Activated CD4-positive, alpha-beta T cell treated with anti-CD3 and anti-CD28 coated beads for 1 hour (primary cell): ENCODE measurements around the gene SDR42E1.

Experiments
- DNase-seq: peaks from one replicate; pipeline ENCODE4 v3.0.0-alpha.2; 2020

SDR42E1 gene

DNA sequence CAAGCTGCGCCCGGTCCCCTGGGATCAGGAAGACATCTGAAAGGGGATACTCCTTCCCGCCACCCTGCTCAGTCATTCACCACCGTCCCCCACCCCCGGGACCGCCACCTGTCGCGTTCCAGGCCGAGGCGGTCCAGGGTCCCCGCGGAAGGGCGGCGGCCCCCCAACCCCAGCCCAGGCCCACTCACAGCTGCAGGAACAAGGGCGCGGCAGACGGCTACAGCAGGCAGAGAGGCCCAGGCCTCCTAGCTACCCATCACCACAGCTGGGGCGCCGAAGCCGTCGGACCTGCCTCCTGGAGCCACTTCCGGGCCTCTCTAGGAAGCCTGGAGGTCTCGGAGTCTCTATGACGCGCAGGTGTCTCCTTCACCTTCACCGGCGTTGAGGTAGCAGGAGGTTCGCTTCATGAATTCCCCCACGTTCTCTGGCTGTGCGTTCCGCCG lies at the start of gene SDR42E1:
TSS of gene SDR42E1 (minus strand) at position 272 of the 443 bp plus-strand sequence. CDS start 10,612 bp downstream, outside the sequence.
- peak; percentile 52 for DNase-seq

DNA sequence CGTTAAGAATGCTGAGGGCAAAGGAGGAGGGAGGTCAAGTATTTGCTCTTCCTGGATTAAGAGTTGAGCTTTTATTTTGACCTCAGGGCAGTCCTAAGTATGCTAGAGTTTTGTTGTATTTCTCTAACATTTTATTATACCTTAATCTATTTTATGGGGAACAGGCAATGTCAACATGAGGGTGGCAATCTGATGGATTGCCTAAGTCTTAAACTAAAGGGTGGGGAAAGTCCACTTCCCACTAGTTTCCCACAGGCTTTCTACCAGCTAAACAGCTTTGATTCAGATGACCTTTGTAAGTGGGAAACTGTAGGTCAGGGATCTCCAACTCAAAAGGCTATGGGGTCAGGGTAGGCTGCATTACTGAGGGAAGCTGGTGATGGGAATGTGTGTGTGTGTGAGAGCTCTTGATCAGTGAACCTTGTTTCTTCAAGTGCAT lies 48.7 kb upstream of the SDR42E1 start:
- no peak for DNase-seq

DNA sequence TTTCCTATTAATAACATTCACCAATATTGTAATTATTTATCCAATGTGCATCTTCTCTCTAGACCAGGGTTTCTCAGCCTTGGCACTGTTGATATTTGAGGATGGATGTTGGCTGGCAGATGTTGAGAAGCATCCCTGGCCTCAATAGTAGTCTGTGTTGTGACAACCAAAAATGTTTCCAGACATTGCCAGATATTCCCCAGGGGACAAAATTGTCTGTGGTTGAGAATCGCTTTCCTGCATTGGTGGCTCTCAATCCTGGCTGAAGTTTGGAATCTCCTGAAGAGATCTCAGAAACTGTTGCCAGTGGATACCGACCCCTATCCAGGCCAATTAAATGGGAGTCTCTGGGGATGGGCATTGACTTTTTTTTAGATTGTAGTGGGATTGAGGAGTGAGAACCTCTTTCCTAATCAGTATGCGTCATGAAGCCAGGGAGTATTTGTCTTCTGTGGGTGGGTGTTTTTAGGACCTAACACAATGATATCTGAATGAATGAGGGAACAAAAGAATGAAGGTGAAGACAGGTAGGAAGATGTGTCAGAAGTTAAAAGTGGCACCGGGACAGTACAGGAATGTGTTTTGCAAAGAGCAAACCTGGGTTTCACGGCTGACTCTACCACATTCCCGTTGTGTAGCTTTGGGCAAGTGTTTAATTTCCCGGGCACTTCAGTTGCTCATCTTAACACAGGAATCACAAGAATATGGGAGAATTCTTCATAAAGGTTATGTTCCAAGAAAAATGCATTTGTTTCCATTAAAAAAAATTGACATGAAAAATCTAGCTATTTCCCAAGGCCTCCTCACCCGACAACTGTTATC lies 48.1 kb upstream of the SDR42E1 start:
- DNase-seq: no peak

DNA sequence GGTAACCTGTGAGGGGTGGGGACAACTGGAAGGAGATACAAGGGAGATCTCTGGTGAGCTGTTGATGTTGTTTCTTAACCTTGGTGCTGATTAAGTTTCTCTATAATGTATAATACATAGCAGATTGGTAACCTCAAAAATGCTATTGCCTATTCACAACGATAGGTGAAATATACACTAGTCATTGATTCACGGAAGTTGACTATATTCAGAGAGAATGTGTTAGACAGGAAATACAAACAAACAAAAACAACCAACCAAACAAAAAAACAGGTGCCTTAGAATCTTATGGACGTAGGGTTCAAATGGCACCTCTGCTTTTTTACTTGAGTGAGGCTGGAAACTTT lies 45.3 kb upstream of the SDR42E1 start:
- DNase-seq: no peak

GRCh38 chr16:82055728-82056549 lies 44.7 kb upstream of the SDR42E1 start:
- no peak for DNase-seq

- DNase-seq: no peak
These were observed 43.8 kb upstream of the SDR42E1 start for GRCh38 chr16:82055117-82055516.

- DNase-seq: no peak
These were observed 40.4 kb upstream of the SDR42E1 start for GRCh38 chr16:82051656-82052055.

DNA sequence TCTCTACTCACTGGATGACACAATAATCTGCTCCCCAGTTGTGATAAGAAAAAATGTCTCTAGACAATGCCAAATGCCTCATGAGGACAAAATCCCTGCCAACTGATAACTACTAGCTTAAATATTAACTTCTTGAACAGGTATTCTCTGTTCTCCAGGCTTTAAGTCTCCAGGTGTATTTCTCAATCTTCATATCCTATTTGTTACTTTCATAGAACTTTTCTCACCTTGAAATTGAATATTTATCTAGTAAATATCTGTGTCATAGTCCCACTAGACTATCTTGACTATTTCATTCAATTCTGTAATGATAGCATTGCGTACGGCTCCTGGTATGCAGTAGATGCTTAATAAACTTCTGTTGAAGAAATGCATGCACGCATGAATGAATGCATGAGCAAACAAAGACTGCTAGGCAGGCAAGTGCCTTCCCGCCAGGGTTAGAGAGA lies 39.7 kb upstream of the SDR42E1 start:
- DNase-seq: no peak

DNA sequence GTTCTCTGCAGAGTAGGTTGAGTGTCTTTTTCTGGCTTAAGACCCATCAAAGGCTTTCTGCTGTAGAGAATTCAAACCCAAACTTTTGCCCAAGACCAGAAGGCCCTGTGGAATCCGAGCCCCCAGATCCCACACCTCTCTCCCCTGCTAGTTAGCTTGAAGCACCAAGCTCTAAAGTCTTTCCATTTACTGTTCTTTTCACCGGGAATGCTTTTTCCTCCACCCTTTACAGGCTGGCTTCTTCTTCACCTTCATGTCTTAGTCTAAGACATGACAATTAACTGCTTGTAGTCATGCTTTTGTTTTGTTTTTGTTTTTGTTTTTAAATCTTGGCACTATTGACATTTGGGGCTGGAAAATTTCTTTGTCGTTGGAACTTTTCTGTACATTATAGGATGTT lies 39.2 kb upstream of the SDR42E1 start:
- DNase-seq: no peak

DNA sequence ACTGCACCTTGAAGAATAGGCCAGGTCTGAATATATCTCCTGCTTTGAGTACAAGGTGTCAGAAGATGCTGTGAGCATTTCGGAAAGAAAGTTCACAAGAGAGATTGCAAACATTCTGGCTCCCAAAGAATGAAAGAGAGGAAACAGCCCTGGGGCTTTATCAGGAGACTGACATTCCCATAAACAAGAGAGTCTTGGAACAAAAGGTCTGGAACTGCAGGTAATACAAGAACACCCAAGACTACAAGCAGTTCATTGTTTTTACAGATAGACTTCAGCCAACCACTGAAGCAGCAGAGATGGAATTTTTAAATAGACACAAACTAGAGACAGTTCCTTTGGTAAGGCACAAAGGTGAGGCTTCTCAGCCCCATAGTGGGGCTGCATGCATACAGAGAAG lies 38.2 kb upstream of the SDR42E1 start:
- DNase-seq: no peak

GRCh38 chr16:82047787-82048186 lies 36.5 kb upstream of the SDR42E1 start:
- DNase-seq: no peak

- no peak for DNase-seq
These were observed 36.1 kb upstream of the SDR42E1 start for GRCh38 chr16:82047374-82047773.

DNA sequence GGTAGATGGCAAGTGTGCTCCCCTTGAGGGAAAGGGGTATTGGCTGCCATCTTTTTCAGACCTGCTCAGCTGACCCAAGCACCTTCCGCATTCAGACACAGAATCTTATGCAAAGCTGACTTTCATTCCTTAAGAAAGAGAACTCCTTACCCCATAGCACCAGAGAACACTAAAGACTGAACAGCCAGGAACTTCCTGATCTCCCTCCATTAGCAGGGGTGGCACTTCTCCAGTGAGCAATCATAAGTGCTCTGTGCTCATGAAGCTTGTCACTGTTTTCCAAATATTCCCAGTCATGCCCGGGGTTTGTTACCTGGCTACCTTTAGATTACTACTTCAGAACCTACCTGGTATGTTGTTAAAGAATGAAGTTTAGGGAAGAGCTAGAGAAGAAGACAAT lies 35.7 kb upstream of the SDR42E1 start:
- no peak for DNase-seq

GRCh38 chr16:82046541-82046940 lies 35.3 kb upstream of the SDR42E1 start:
- DNase-seq: no peak

GRCh38 chr16:82045465-82045864 lies 34.2 kb upstream of the SDR42E1 start:
- no peak for DNase-seq

DNA sequence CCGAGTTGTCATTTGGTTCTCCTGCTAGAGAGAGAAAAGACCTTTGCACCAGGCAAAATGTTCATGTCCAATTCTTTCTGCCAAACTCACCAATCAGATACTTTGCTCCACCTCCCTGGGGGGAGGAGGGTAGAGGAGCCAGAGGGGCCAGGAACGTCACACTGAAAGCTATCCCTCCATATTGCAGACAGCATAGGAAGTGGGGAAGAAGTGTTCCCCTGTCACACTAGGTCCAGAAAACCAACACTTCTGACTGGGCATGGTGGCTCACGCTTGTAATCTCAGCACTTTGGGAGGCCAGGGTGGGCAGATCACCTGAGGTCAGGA lies 33.3 kb upstream of the SDR42E1 start:
- no peak for DNase-seq

DNA sequence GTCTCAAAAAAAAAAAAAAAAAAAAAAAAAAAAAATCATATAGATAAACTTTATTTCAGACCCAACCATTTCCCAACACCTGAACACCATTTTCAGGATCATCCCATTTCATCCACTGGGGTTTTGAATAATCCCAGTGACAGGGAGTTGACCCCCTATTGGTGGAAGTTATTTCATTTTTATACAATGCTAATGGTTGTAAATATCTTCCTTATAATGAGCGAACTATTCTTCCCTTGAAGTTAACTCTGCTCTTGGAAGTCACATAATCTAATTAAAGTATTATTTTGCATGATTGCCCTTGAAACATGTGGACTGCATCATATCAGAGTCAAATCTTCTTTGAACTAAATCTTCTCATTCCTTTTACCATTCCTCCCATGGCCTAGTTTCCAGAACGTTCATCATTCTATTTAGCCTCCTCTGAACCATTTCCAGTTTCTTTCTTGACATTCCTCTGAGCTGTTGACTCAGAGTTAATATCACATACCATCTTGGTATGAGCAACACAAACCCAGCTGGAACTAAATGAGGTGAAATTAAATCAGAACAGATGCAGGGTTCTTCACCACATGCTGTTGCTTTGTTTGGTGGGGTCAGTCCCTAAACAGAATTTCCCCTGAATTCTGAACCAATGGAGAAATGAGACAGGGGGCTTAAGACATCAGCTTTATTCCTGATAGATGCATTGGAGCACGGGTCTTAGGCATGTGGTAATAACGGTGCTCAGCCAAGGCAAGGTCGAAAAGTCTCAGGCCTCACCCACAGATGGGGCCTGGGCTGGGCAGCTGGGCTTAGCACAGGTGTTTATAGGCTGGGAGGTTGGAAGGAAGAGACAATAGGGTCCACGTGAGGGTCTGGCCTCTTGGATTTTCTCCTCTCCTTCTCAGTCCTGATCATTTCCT lies 32.7 kb upstream of the SDR42E1 start:
- no peak for DNase-seq

- no peak for DNase-seq
These were observed 31.6 kb upstream of the SDR42E1 start for GRCh38 chr16:82042846-82043245.

DNA sequence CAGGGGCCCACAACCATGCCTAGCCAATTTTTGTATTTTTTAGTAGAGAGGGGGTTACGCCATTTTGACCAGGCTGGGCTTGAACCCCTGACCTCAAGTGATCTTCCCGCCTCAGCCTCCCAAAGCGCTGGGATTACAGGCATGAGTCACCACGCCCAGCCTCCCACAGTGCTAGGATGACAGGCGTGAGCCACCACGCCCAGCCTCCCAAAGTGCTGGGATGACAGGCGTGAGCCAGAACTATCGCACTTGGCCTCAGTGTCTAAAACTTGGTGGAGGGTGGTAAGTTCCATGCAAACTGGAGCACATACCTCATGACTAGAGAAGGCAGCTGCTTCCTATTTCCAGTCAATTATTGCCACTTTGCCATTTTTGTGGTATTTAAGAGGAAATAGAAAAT lies 30.9 kb upstream of the SDR42E1 start:
- DNase-seq: no peak

DNA sequence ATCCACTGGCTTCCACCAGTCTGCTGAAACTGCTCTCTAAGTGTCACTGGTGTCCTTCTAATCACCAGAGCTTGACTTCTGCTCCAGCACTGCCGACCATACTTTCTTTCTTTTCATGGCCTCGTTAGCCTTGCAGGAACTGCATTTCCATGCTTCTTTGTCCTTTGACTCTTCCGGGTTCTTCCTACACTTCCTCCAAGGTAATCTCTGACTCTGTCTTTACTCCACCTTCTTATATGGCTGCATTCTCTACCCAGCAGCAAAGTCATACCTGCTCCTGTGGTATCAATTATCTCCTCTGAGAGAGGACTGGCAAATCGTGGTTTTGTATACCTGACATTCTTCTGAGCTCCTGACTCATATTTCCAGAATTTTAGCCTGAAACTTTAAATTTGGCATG lies 30.3 kb upstream of the SDR42E1 start:
- DNase-seq: no peak

GRCh38 chr16:82040296-82040695 lies 29.0 kb upstream of the SDR42E1 start:
- DNase-seq: no peak

DNA sequence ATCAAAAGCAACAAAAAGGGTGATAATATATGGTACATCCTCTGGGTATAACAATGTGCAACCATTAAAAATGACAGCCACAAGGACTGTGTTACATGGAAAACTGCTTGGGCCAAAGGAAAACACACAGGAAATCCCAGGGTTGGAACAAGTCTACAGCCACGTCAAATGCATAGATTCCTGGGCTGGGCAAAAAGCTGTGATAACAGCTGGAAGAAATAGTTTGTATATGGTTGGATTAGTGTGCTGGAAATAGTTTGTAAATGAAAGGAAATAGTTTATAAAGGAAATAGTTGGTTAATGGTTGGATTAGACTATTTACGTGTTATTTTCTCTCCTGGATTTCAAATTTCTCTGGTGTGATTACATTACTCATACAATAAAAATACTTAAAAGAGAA lies 26.4 kb upstream of the SDR42E1 start:
- no peak for DNase-seq

DNA sequence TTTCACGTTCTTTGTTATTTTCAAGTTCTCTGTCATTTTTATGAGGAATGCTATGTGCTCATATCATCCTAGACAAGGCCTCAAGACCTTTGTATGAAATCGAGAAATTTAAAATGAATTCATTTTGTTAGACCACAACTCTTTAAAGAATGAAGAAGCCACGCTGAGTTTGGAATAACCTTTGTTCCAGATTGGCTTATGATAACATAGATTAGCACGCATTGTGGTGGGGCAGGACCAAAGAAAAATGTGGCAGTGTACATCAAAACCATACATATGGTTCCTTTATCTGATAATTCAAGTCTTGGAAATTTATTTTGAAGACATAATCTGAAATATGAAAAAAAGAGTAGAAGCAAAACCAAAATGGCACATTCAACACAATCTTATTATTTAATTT lies 26.0 kb upstream of the SDR42E1 start:
- no peak for DNase-seq
